ENCODE results near the gene CDK7.
A peak's percentile ranks its signal among the peaks of the same experiment; 100 is the strongest.
"Not testable (repeated sequence)": the region's sequence is repeated elsewhere in the genome, so short reads cannot be mapped to it uniquely, and the experiment has no call there.

Gene CDK7

DNA sequence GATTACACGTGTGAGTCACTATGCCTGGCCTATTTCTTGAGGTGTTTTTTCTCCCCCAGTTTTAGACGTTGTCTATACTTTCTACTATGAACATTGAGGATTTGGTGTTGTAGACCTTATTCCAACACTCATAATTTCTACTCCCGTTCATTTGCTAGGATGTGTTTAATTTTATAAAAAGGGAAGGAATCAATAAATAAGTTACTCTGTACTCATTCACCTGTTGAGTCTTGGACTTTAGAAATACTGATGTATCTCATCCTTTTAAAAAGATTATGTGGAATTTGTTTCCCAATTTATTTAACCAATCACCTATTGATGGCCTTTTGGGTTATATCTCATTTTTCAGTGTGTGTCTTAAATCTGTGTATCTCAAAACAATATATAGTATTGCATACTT is 3.2 kb downstream of the CDK7 start:
- DNase-seq (ENCODE audit: low spot score), result no peak

DNA sequence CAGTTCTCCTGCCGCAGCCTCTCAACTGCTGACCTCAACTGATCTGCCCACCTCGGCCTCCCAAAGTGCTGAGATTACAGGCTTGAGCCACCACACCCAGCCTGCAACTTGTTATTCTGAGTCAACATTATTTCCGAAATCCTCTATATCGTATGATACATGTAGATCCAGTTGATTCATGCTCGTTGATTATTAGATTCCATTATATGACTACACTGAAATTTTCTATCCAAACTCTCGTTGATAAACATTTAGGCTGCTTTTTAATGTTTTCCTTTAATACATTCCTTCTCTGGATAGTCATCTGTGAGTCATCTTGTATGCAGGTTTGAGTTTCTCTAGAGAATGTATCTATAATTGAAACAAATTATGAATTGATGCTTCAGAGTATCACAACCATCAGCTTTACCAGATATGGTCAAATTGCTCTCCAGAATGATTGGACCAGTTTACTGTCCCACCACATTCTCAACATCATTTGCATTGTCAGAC is 4.1 kb downstream of the CDK7 start:
- peak; percentile 58 for DNase-seq (ENCODE audit: low spot score)

DNA sequence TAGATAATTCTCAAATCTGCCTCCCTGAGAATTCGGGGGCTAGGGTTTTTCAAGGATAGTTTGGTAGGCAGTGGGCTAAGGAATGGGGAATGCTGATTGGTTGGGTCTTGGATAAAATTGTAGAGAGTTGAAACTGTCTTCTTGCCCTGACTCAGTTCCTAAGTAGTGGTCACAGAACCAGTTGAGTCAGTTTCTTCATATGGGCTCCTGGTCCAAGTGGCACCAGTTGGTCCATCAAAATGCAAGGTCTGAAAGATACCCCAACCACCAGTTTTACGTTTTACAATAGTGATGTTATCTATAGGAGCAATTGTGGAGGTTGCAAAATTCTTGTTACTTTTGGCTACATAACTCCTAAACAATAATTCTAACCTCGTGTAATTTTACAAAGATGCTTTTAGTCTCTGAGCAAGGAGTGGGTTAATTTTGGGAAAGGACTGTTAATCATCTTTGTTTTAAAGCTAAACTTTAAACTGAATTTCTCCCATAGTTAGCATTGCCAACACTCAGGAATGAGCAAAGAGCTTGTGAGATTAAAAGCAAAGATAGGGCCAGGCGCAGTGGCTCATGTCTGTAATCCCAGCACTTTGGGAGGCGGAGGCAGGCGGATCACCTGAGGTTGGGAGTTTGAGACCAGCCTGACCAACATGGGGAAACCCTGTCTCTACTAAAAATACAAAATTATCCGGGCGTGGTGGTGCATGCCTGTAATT is 7.7 kb downstream of the CDK7 start:
- DNase-seq (ENCODE audit: low spot score), result no peak

DNA sequence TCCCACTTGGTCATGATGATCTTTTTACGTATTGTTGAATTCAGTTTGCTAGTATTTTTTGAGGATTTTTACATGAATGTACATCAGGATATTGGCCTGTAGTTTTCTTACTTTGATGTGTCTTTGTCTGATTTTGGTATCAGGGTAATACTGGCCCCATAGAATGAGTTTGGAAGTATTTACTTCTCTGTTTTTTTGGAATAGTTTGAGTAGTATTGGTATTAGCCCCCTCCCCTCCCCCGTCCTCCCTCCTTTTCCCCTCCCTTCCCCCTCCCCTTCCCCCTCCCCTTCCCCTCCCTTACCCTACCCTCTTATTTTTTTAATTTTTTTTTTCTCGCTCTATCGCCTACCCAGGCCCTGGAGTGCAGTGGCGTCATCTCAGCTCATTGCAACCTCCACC is 10.3 kb downstream of the CDK7 start:
- DNase-seq (ENCODE audit: low spot score), result no peak

DNA sequence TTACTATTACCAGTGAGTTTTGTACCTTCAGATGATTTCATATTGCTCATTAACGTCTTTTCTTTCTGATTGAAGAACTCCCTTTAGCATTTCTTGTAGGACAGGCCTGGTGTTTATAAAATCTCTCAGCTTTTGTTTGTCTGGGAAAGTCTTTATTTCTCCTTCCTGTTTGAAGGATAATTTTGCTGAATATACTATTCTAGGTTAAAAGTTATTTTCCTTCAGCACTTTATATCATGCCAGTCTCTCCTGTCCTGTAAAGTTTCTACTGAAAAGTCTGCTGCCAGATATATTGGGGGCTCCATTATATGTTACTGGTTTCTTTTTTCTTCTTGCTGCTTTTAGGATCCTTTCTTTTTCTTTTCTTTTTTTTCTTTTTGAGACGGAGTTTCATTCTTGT is 13.3 kb downstream of the CDK7 start:
- DNase-seq (ENCODE audit: low spot score), result no peak

DNA sequence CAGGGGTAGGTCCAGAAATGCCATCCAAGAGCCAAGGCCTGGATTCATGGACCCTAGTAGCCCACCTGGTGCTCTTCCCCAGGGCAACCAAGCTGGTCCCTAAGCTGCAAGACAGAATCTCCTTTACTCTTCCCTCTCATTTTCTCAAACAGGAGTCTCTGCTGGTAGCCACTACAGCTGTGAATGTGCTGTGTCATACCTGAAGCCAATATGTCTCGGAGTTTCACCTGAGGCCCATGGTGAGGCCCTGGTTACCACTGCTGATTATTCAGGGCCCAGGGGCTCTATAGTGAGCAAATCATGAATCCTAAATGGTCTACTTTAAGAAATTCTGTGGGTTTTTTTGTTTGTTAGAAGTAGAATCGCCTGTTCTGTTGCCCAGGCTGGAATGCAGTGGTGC is 15.9 kb downstream of the CDK7 start:
- no peak for DNase-seq (ENCODE audit: low spot score)

DNA sequence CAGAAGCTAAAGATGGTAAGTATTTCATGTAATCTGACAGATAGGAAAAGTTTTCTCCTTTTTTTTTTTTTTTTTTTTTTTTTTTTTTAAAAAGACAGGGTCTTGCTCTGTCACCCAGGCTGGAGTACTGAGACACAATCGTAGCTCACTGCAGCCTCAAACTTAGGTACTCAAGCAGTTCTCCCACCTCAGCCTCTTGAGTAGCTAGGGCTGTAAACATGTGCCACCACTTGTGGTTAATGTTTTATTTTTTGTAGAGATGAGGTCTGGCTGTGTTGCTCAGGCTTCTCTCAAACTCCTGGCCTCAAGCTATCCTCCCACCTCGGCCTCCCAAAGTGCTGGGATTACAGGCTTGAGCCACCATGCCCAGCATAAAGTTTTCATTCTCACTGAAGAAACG is 17.8 kb downstream of the CDK7 start:
- no peak for DNase-seq (ENCODE audit: low spot score)

DNA sequence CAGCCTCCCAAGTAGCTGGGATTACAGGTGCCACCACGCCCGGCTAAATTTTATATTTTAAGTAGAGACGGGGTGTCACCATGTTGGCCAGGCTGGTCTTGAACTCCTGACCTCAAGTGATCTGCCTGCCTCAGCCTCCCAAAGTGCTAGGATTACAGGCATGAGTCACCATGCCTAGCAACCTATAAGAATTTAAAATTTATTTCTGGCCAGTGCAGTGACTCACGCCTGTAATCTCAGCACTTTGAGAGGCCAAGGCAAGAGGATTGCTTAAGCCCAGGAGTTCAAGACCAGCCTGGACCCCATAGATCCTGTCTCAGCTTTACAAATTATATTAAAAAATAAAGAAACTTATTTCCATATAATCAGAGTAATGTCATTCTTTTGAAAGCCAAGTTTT is 21.3 kb downstream of the CDK7 start:
- DNase-seq (ENCODE audit: low spot score), result not testable (repeated sequence)

DNA sequence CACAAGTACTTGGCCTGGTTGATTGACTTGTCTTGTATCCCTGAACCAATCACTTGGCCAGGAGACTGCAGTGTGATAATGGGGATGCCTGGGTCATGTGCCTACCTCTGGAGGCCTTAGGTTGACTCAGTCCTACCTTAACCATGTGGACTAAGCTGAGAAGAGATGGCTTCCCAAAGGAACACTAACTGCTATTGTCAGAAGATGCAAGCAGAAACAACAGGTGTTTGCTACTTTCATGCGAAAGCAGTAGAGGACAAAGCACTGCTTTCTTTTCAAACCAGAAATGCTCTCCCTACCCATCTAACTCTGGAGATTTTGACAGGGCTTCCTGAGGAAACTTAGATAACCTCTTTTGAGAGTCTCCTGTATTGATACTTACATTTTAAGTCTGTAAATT is 22.9 kb downstream of the CDK7 start:
- DNase-seq (ENCODE audit: low spot score), result no peak

DNA sequence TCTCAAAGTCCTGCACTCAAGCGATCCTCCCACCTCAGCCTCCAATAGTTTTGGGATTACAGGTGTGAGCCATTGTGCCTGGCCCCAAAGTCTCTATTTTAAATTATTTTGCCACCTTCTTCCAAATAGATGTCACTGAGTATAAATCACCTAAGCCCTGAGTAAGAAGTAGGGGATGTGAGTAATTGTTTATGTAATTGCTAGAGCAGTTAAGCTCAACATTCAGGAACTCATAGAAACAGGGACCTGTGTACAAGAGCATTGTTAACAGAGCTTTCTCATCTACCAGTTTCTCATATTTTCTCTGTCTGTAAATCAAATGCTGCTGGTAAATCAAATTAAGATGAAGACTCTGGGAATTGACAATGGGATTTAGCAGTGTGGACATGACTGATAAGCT is 26.3 kb downstream of the CDK7 start:
- no peak for DNase-seq (ENCODE audit: low spot score)

DNA sequence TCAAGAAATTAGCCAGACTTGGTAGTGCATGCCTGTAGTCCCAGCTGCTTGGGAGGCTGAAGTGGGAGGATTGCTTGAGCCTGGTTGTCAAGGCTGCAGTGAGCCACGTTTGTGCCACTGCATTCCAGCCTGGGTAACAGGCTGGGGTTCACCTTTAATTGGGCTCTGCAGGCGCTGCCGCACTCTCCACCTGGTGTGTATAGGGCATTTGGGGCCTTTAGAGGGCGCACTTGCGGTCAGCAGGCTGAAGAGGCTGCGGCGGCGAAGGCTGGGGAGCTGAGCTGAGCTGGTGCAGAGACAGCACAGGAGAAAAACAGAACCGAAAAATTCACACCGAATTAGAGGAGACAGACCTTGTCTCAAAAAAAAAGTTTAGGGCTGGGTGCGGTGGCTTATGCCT is 31.2 kb downstream of the CDK7 start:
- DNase-seq (ENCODE audit: low spot score), result no peak

DNA sequence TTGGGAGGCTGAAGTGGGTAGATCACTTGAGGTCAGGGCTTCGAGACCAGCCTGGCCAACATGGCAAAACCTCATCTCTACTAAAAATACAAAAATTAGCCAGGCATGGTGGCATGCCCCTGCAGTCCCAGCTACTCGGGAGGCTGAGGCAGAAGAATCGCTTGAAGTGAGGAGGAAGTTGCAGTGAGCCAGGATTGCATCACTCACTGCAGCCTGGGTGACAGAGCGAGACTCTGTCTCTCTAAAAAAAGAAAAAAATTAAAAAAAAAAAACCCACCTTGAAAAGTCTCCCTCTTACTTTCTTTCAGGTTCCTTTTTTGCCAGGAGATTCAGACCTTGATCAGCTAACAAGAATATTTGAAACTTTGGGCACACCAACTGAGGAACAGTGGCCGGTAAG is 34.2 kb downstream of the CDK7 start:
- no peak for DNase-seq (ENCODE audit: low spot score)

DNA sequence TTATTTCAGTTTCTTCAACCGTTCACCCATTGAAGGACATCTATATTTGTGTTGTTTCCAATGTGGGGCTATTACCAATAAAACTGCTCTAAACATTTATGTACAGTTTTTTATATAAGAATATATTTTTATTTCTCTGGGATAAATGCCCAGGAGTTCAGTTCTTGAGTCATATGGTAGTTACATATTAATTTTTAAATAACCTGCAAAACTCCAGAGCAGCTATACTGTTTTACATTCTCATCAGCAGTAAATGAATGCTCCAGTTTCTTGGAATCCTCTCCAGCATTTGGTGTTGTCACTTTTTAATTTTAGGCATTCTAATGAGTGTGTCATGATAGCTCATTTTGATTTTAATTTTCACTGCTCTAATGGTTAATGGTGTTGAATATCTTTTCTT is 36.2 kb downstream of the CDK7 start:
- no peak for DNase-seq (ENCODE audit: low spot score)

DNA sequence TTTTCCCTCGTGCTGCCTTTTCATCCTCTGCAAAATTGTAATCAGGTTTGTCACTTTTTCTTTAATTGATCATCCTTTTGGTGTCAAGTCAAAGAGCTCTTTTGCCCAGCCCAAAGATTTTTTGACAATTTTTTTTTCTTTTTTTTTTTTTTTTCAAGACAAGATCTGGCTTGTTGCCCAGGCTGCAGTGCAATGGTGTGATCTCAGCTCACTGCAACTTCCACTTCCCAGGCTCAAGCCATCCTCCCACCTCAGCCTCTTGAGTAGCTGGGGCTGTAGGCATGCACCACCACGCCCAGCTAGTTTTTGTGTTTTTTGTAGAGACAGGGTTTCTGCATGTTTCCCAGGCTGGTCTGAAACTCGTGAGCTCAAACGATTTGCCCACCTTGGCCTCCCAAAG is 36.7 kb downstream of the CDK7 start:
- no peak for DNase-seq (ENCODE audit: low spot score)

DNA sequence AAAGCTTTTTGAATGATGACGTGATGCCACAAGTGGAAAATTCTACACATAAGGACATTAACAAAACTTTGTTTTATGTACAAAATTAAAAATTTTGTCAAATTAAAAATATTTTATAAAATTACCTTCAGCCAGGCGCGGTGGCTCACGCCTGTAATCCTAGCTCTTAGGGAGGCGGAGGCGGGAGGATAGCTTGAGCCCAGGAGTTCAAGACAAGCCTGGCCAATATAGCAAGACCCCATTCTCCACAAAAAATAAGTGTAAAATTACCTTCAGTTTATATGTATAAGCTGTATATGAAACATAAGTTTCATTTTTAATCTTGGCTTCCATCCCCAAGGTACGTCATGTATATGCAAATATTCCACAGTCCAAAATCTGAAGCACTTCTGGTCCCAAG is 40.9 kb downstream of the CDK7 start:
- no peak for DNase-seq (ENCODE audit: low spot score)

DNA sequence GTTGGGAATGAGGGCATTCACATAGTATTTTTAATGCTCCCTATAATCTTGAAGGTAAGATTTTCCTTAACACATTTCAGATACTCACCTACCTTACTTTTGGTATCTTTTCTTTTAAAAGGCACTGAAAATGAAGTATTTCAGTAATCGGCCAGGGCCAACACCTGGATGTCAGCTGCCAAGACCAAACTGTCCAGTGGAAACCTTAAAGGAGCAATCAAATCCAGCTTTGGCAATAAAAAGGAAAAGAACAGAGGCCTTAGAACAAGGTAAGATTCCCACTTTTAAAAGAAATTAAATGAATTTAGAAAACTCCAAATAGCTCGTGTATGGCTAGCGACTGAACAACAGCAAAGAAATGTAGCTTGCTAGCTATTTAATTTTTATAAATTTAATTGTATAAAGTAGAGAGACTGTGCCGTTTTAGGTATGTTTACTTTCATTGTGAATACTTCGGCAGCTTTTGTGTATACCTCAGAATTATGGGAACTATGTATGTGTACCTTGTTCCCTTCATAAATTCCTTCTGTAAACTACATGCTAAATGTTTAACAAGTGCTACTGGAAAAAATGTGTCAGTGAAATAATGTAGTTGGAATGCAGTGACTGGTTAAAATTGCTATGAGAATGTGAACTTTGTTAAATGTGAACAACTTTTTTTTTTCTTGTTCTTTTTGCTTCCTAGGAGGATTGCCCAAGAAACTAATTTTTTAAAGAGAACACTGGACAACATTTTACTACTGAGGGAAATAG is 41.9 kb downstream of the CDK7 start:
- peak; percentile 53 for DNase-seq (ENCODE audit: low spot score)

DNA sequence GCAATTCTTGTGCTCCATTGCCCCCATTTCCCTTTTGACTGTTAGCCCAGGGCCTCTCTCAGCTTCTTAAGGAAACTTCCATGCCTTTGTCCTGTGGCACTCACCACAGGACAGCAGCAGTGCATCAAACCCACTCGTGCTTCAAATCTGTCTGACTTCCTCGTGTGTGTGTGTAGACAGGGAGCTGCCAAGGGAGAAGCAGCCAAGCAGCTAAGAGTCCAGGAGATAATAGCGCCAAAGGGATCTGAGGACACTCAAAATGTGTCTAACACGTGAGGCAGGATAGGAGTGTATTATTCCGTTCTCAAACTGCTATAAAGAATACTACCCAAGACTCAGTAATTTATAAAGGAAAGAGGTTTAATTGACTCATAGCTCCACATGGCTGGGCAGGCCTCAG is 44.8 kb downstream of the CDK7 start:
- DNase-seq (ENCODE audit: low spot score), result no peak

DNA sequence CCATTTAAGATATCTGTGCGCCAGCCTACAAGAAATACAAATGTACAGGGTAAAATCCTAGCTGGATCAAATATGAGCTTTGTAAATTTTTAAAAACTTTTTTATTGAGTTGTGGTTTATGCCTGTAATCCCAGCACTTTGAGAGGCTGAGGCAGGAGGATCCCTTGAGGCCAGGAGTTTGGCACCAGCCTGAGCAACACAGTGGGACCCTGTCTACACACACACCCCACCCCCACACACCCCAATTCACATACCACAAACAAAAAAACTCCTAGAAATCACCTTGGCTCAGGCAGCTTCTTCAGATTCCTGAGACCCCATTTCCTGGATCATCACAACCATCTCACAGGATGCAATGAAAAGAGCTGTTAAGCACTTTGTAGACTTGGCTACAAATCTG is 46.4 kb downstream of the CDK7 start:
- DNase-seq (ENCODE audit: low spot score), result no peak

DNA sequence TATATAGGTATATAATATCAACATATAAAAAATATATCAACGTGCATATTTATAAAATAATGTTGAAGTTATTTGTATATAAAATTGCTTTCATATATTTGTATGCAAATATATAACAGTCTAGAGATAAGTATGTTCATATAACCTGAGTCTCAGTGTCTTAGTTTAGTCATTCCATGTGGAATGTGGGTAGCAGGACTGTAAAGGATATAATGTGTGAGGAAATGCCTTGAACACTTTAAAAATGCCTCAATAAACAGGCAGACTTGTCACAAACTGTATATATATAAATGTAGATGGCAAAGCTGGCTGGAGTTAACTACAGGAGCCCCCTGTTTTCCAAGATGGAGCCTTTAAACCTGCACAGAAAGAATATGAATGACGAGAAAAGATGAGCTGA is 49.5 kb downstream of the CDK7 start:
- no peak for DNase-seq (ENCODE audit: low spot score)

DNA sequence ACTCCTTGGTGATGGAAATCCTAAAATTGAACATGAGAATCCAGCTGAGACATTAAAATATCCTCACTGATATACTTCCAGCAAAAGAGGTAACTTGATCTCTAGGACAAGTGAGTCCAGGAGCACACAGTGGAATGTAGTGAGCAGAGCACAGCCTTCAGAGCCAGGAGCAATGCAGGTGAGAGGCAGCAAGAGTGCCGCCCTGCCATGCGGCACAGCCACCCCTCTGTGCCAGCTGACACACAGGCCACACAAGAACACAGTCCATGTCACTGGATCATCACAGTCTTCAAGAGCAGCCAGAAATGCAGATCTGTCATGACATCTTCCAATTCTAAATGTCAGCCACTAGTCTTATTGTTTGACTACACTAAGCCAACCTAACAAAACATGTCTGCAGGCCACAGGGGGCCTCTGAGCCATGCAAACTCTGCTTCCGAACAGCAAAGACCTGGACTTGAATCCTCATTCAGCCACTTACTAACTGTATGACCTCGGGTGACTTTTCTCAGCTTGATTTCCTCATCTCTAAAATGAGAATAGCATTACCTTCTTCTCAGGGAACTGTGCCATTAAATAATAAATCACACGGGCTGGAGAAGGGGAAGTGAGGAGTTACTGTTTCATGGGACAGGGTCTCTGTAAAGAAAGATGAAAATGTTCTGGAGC is 50.9 kb downstream of the CDK7 start:
- no peak for DNase-seq (ENCODE audit: low spot score)

DNA sequence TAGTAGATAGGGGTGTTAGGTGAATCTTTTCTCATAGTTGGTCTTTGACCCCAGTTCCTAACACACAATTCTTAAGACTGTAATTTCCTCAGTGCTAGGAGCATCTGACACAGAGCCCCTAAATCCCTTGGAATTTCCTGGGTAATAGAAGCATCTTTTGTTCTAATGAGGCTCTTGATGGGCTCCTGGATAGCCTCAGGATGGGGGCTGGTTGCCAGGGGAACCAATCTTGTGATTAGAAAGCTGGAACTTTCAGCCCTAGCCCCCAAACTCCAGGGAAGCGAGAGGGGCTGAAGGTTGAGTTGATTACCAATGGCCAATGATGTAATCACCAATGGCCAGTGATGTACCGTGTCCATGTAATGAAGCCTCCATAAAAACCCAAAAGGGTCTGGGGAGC is 53.4 kb downstream of the CDK7 start:
- no peak for DNase-seq (ENCODE audit: low spot score)

DNA sequence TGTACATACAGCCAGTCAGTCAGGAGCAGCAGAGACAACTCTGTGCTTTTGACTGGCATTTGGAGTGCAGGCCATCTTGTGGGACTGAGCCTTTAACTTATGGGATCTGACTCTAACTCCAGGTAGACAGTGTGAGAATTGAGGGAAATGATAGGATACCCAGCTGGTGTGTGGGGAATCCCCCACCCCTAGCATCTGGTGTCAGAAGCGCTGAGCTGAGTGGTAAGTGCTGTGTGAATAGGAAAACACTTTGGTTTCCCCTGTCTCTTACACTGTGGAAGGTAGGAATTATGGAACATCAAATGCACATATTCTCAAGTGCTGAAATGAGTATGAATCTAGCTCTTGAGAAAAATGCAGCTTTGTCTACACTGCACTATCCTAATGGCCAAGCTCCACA is 54.0 kb downstream of the CDK7 start:
- no peak for DNase-seq (ENCODE audit: low spot score)

DNA sequence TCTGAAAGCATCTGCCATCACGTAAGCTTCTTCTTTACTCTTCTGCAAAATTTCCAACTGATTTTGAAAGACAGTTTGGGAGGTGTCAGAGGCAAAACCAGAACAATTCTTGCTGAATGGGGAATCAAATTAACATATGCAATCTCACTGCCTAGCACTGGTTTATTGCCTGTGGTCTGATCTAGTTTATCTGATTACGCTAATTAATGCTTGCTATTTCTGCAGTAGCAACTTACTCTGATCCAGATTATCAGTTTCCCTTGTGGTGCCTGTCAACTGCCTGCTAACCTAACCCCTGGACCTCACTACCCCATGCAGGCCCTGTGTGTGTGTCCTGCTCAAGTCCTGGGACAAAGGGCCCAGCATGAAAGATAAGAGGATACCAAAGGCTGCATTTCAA is 57.6 kb downstream of the CDK7 start:
- no peak for DNase-seq (ENCODE audit: low spot score)

Measured in GM03348 (cell line).